Stimulated activated CD8-positive, alpha-beta memory T cell treated with anti-CD3 and anti-CD28 coated beads, Interleukin-4, amount 100 ng/mL, for 48 hours (primary cell): ENCODE measurements around the gene GRIA2.

ENCODE experiments used
- DNase-seq: peaks from one replicate; pipeline ENCODE4 v3.0.0-alpha.2; 2020

Gene GRIA2

GRCh38 chr4:157389741-157390140 lies 169.2 kb downstream of the GRIA2 start:
- no peak for DNase-seq

- DNase-seq, result no peak
Measured at GRCh38 chr4:157405070-157405469, 184.5 kb downstream of the GRIA2 start.
